K562 (cell line): ENCODE data around the gene TSPAN18. TPM values are rescaled to one million over a fixed set of nuclear protein-coding genes. Genes with fewer than 3 reads are reported as not detected.

Experiments used
- ATAC-seq: fragments of 200-7000 bp; cut with Tn5 transposase; 3 replicates; pipeline ENCODE4 v1.9.1; 2020; ENCODE audit warnings: moderate library complexity
- BruUV-seq: library from RNA; stranded (reverse); fragments of 400-500 nt; replicated peaks from 2 replicates; lab custom pipeline; 2021; lab: Mats Ljungman, UMichigan
- CTCF ChIA-PET: fragments of 300-600 bp; formaldehyde crosslinking; extraction: SDS; loops from one replicate; lab custom pipeline; 2021; ENCODE audit warnings: low intra/inter-chr PET ratio; lab: Yijun Ruan, JAX
- POLR2A ChIA-PET: fragments of 300-600, 350-650 bp; sonication (Branson Sonifier 250); formaldehyde crosslinking; extraction: SDS; loops from one replicate; lab custom pipeline; 2021; ENCODE audit warnings: antibody characterized with exemption, inconsistent platforms; lab: Yijun Ruan, JAX
- DNase-seq, 4 experiments: peaks; one replicate each; pipeline versions ENCODE4 v3.0.0 to v3.0.0-alpha.2; 2011 to 2018; ENCODE audit warnings: low spot score in 3 of 4, mixed read lengths in 3 of 4; ENCODE audit errors: extremely low read depth in 1 of 4
- FAIRE-seq: peaks from 2 replicates; lab custom pipeline; 2011; peaks lifted over from hg19 to GRCh38; lab: Jason Lieb, UNC
- H2AFZ ChIP-seq: 2 replicates; pipeline ENCODE4 v1.6.0; 2011; ENCODE audit warnings: low read depth, low read length, control low read depth, inconsistent platforms
- H3K27ac ChIP-seq: fragments of 200-600 bp; 3 replicates; pipeline ENCODE4 v1.8.0; 2011; ENCODE audit warnings: low read depth, mild to moderate bottlenecking, control low read depth, inconsistent platforms, low read length, moderate library complexity, mixed read lengths; ENCODE audit errors: extremely low read depth
- H3K27me3 ChIP-seq, 2 experiments: fragments of 300-600 bp in 1 of 2; 2 replicates in 1 of 2; 3 replicates in 1 of 2; pipeline versions ENCODE4 v1.6.0 to v1.8.0; 2011; ENCODE audit warnings: inconsistent platforms in 2 of 2, low read length in 2 of 2, mild to moderate bottlenecking in 1 of 2, mixed read lengths in 1 of 2, moderate library complexity in 1 of 2; ENCODE audit not compliant: control insufficient read depth in 2 of 2, insufficient read depth in 2 of 2
- H3K36me3 ChIP-seq: fragments of 300-600 bp; 3 replicates; pipeline ENCODE4 v1.8.0; 2011; ENCODE audit warnings: mild to moderate bottlenecking, low read length, inconsistent platforms; ENCODE audit not compliant: control insufficient read depth, insufficient read depth
- H3K4me1 ChIP-seq, 2 experiments: fragments of 200-600 bp in 1 of 2; replicated peaks in 1 of 2; 2 replicates in 1 of 2; 3 replicates in 1 of 2; pipeline versions ENCODE4 v1.5.1 to v1.8.0; 2011; ENCODE audit warnings: inconsistent platforms in 2 of 2, low read length in 2 of 2, mild to moderate bottlenecking in 1 of 2, mixed read lengths in 1 of 2, moderate library complexity in 1 of 2; ENCODE audit not compliant: control insufficient read depth in 2 of 2, insufficient read depth in 2 of 2
- H3K4me2 ChIP-seq: 2 replicates; pipeline ENCODE4 v1.6.1; 2011; ENCODE audit warnings: low read length, control low read depth, inconsistent platforms, mixed read lengths; ENCODE audit not compliant: insufficient read depth
- H3K4me3 ChIP-seq: fragments of 200-600 bp; sonication (generic), shearing (Covaris generic); 2 replicates; pipeline ENCODE4 v1.5.1; 2016; ENCODE audit warnings: control low read depth, inconsistent platforms
- H3K79me2 ChIP-seq: fragments of 200-600 bp; 3 replicates; pipeline ENCODE4 v1.8.0; 2011; ENCODE audit warnings: low read length, inconsistent platforms; ENCODE audit not compliant: control insufficient read depth, insufficient read depth
- H3K9ac ChIP-seq, 2 experiments: 2 replicates each; pipeline versions ENCODE4 v1.6.0 to v1.6.1; 2011; ENCODE audit warnings: low read depth in 2 of 2, low read length in 2 of 2, control low read depth in 1 of 2, inconsistent platforms in 1 of 2, mild to moderate bottlenecking in 1 of 2, mixed read lengths in 1 of 2; ENCODE audit not compliant: insufficient read depth in 1 of 2
- H3K9me1 ChIP-seq: one replicate; pipeline ENCODE4 v1.6.0; 2011; ENCODE audit warnings: inconsistent platforms, mild to moderate bottlenecking, low read length, moderate library complexity; ENCODE audit not compliant: control insufficient read depth, insufficient read depth
- H3K9me3 ChIP-seq: replicated peaks from 2 replicates; pipeline ENCODE4 v1.5.1; 2011; ENCODE audit warnings: low read depth, low read length, inconsistent platforms; ENCODE audit not compliant: control insufficient read depth, insufficient read depth
- H4K20me1 ChIP-seq: replicated peaks from 2 replicates; pipeline ENCODE4 v1.6.1; 2011; ENCODE audit warnings: low read length, inconsistent platforms, mixed read lengths; ENCODE audit not compliant: control insufficient read depth, insufficient read depth
- BDP1 ChIP-seq: IDR thresholded peaks from 3 replicates; pipeline ENCODE4 v1.6.1; 2011; ENCODE audit not compliant: insufficient read length, insufficient read depth
- EHMT2 ChIP-seq: fragments of 450-650 bp; IDR thresholded peaks from 2 replicates; pipeline ENCODE4 v1.6.1; 2018; ENCODE audit warnings: antibody characterized with exemption
- EP400 ChIP-seq: fragments of 450-650 bp; IDR thresholded peaks from 2 replicates; pipeline ENCODE4 v1.6.1; 2017; ENCODE audit warnings: antibody characterized with exemption, mild to moderate bottlenecking, moderate library complexity
- IRF2 ChIP-seq: sonication (generic); formaldehyde crosslinking; IDR thresholded peaks from 2 replicates; pipeline ENCODE4 v1.8.1; 2022; ENCODE audit warnings: mild to moderate bottlenecking, missing genetic modification reagents
- MCM5 ChIP-seq: fragments of 450-650 bp; IDR thresholded peaks from 2 replicates; pipeline ENCODE4 v1.6.1; 2016; ENCODE audit warnings: low read depth
- MECOM ChIP-seq: fragments of 250-450 bp; sonication (Bioruptor Pico); IDR thresholded peaks from 2 replicates; pipeline ENCODE4 v1.8.0; 2022; ENCODE audit warnings: inconsistent platforms
- U2AF1 ChIP-seq: fragments of 200-400 bp; formaldehyde crosslinking; optimal IDR thresholded peaks from 2 replicates; pipeline ENCODE3; 2017; ENCODE audit warnings: mild to moderate bottlenecking, low read depth, low read length, moderate library complexity
- ZKSCAN8 ChIP-seq: fragments of 200-800 bp; sonication (Bioruptor generic); IDR thresholded peaks from 2 replicates; pipeline ENCODE4 v1.6.1; 2016; ENCODE audit warnings: missing genetic modification characterization, missing compliant biosample characterization
- WGBS: fragments of 100-300 bp; shearing (Covaris generic); methylation state at CpG from one replicate; pipeline ENCODE4 v1.1.6; 2016; ENCODE audit warnings: low coverage, mixed read lengths; ENCODE audit not compliant: insufficient coverage; ENCODE audit errors: missing lambda C conversion rate; 5-methylcytosine and 5-hydroxymethylcytosine counted together
- in situ Hi-C: fragments of 300-500 bp; cut with MboI; formaldehyde crosslinking; loops from 4 replicates; pipeline ENCODE4 v1.15.0; 2018; ENCODE audit warnings: inconsistent platforms, mixed read lengths
- intact Hi-C: fragments of 100-400 bp; cut with micrococcal nuclease; formaldehyde crosslinking; loops from 2 replicates; pipeline ENCODE4 v1.14.2; 2022
- polyA plus RNA-seq, 8 experiments: library from polyadenylated mRNA; depleted of rRNA in 4 of 8; stranded (reverse) in 5 of 8; unstranded in 3 of 8; fragments of >200 nt; fragmentation: Nextera tagmentation in 2 of 8; fragmentation: Illumina TruSeq in 1 of 8; extraction: Ambion mirVana in 2 of 8; extraction: Trizol in 1 of 8; gene quantifications; 2 replicates each; pipeline versions ENCODE4 v1.2.1 to v1.2.3, GENCODE V29; 2011 to 2014; ENCODE audit warnings: inconsistent platforms in 1 of 8, missing spikeins in 1 of 8
- total RNA-seq, 7 experiments: library from RNA; depleted of rRNA in 6 of 7; stranded (reverse); fragments of >200 nt in 6 of 7; fragmentation: Illumina TruSeq in 2 of 7; extraction: Trizol in 2 of 7; gene quantifications; 2 replicates each; pipeline versions ENCODE4 v1.2.1 to v1.2.3, GENCODE V29; 2011 to 2021; ENCODE audit warnings: low replicate concordance in 1 of 7
- TF ChIP-seq, protein P1 (sequence below), 3 experiments: IDR thresholded peaks in 2 of 3; conservative IDR thresholded peaks in 1 of 3; 2 replicates each; pipeline ENCODE4 v1.5.1; 2011 to 2012; ENCODE audit warnings: low read length in 3 of 3, mild to moderate bottlenecking in 3 of 3, control low read depth in 2 of 3, improper control_type of control experiment in 1 of 3, inconsistent platforms in 1 of 3, low read depth in 1 of 3, mixed read lengths in 1 of 3, moderate library complexity in 1 of 3; ENCODE audit not compliant: insufficient read depth in 2 of 3

TSPAN18 gene
- total and polyA plus RNA-seq, 9 of the 15 experiments (the other 6 are each of a cell fraction or from before 2014, with no cell fraction given), result 0.17 to 0.35 (median 0.22) TPM; not detected in 4

DNA sequence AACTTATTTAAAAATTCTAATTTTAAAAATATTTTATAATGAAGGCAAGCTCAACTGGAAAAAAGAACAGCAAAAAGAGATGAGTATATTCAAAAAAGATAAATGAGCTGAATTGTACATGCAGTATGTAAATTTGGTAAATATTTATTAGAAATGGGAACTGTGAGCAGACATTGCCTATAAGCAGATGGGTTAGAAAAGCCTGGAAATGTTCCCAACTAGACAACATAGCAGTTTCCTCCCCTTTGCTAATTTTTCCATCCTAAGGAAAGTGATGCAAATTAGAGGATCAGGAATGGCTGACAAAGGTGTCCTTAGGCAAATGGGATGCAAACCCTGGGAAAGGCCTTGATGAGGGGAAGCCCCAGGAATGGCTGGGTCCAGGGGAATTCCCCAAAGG is 186.7 kb downstream of the TSPAN18 start:
- H3K4me2 ChIP-seq, result no peak overlapping the region
- POLR2A ChIA-PET, result no interaction called here
- H3K36me3 ChIP-seq, result no peaks in the 10 kb centered on the region
- H3K79me2 ChIP-seq, result no peaks in the 10 kb centered on the region
- peaks cover 12 to 52% of the 10 kb centered on the region in 2 experiments; a peak in 4 of 5 replicates for H3K27me3 ChIP-seq
- H3K4me1 ChIP-seq, result peaks cover 0 to 7% of the 10 kb centered on the region in 2 experiments; a peak in 2 of 5 replicates
- H2AFZ ChIP-seq, result no peak overlapping the region
- DNase-seq (no peak), ATAC-seq (no peak), FAIRE-seq (no peak)
- peaks cover 13% of the 10 kb centered on the region; the same call in 1 of the 2 replicates for H4K20me1 ChIP-seq
- no peaks in the 10 kb centered on the region for H3K9me3 ChIP-seq
- intact Hi-C loops (loop anchor here (5.0 kb wide), 1 partner anchor 356 kb away; no protein-coding TSS in a partner anchor), in situ Hi-C loops (loop anchor here (5.0 kb wide), 2 partner anchors 291 to 356 kb away; no protein-coding TSS in a partner anchor)
- CTCF ChIA-PET, result interaction anchor here (3.1 kb wide), 1 partner anchor 293 kb away, joined by 42 read pairs; no protein-coding TSS in a partner anchor
- no TSS peak for BruUV-seq
- TF ChIP-seq EHMT2, result no peak
- TF ChIP-seq ZKSCAN8 (CRISPR knock-in tag), result no peak
- H3K9me1 ChIP-seq, result peaks cover 6% of the 10 kb centered on the region
- H3K4me3 ChIP-seq, result no peak overlapping the region
- no peak overlapping the region for H3K27ac ChIP-seq
- H3K9ac ChIP-seq, result no peak overlapping the region

DNA sequence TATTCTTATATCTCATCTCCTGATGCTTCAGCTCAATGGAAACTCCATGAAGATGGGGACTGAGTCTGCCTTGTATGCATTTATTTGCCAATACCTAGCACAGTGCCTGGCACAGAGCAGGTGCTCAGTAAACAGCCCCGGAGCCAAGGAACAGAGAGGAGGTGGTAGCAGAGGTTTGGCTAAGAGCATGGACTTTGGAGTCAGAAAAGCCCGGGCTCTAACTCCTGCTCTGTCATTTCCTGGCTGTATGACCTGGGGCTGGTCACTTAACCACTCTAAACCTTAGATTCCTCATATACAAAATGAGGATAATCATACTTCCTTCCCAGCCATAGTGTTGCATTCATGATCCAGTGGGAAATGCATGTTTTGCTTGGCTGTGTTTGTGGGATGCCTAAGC is 187.3 kb downstream of the TSPAN18 start:
- no peak for FAIRE-seq
- no peak for ATAC-seq
- no TSS peak for BruUV-seq

More for the DNA sequence above, 187.3 kb downstream of the TSPAN18 start:
- Histone ChIP-seq H3K79me2 (no peaks in the 10 kb centered on the region), H3K9ac (no peak overlapping the region), H3K9me1 (peaks cover 6% of the 10 kb centered on the region), H4K20me1 (peaks cover 13% of the 10 kb centered on the region; the same call in 1 of the 2 replicates), H2AFZ (no peak overlapping the region), H3K36me3 (no peaks in the 10 kb centered on the region)
- in situ Hi-C loops (loop anchor here (5.0 kb wide), 2 partner anchors 292 to 357 kb away; no protein-coding TSS in a partner anchor), intact Hi-C loops (loop anchor here (5.0 kb wide), 1 partner anchor 357 kb away; no protein-coding TSS in a partner anchor)
- WGBS, result 0% methylated on average over 2 of the region's 2 CpGs
- TF ChIP-seq IRF2 (CRISPR knock-in tag) (no peak), BDP1 (no peak), MCM5 (no peak), EP400 (no peak), U2AF1 (no peak), MECOM (CRISPR knock-in tag) (no peak)
- TF ChIP-seq, protein P1, sequence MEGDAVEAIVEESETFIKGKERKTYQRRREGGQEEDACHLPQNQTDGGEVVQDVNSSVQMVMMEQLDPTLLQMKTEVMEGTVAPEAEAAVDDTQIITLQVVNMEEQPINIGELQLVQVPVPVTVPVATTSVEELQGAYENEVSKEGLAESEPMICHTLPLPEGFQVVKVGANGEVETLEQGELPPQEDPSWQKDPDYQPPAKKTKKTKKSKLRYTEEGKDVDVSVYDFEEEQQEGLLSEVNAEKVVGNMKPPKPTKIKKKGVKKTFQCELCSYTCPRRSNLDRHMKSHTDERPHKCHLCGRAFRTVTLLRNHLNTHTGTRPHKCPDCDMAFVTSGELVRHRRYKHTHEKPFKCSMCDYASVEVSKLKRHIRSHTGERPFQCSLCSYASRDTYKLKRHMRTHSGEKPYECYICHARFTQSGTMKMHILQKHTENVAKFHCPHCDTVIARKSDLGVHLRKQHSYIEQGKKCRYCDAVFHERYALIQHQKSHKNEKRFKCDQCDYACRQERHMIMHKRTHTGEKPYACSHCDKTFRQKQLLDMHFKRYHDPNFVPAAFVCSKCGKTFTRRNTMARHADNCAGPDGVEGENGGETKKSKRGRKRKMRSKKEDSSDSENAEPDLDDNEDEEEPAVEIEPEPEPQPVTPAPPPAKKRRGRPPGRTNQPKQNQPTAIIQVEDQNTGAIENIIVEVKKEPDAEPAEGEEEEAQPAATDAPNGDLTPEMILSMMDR (IDR thresholded peaks at IDR 0.05 in 2 of 3, conservative IDR thresholded peaks at IDR 0.05 in 1 of 3; ENCODE audit: insufficient read depth in 2 of 3, low read depth in 1 of 3, low read length in 3 of 3), result no peak
- TF ChIP-seq, all 486 proteins: peak for 0
- H3K27ac ChIP-seq, result no peak overlapping the region
- no peaks in the 10 kb centered on the region for H3K9me3 ChIP-seq
- no peak overlapping the region for H3K4me2 ChIP-seq
- H3K27me3 ChIP-seq, result peaks cover 11 to 48% of the 10 kb centered on the region in 2 experiments; a peak in 4 of 5 replicates
- no peak for DNase-seq
- ChIA-PET POLR2A (interaction anchor here (0.6 kb wide), 1 partner anchor 355 kb away, joined by 3 read pairs; no protein-coding TSS in a partner anchor), CTCF (no interaction called here)
- H3K4me3 ChIP-seq, result no peak overlapping the region
- peaks cover 0 to 7% of the 10 kb centered on the region in 2 experiments; a peak in 2 of 5 replicates for H3K4me1 ChIP-seq
